Liver (tissue), 9 donors: ENCODE results near the gene NAA10. TPM values are rescaled to one million over a fixed set of nuclear protein-coding genes. Genes with fewer than 3 reads are reported as not detected.

ENCODE experiments used
- DNase-seq: peaks from one replicate; pipeline ENCODE4 v3.0.0-alpha.2; 2017; ENCODE audit warnings: low spot score
- H3K27ac ChIP-seq, 2 donors: one replicate each; pipeline ENCODE4 v1.7.0; 2013; ENCODE audit warnings: inconsistent platforms in 2 of 2, low read length in 2 of 2, control low read depth in 1 of 2, low read depth in 1 of 2, mild to moderate bottlenecking in 1 of 2
- H3K27me3 ChIP-seq, 4 donors: one replicate each; pipeline versions ENCODE4 v1.6.1 to v1.7.0; 2013; ENCODE audit warnings: low read length in 3 of 4, inconsistent platforms in 1 of 4, mild to moderate bottlenecking in 1 of 4, moderate library complexity in 1 of 4; ENCODE audit not compliant: control insufficient read depth in 4 of 4, insufficient read depth in 4 of 4
- H3K36me3 ChIP-seq, 4 donors: one replicate each; pipeline versions ENCODE4 v1.6.1 to v1.7.0; 2013; ENCODE audit warnings: low read length in 3 of 4, mild to moderate bottlenecking in 3 of 4, low read depth in 1 of 4, moderate library complexity in 1 of 4; ENCODE audit not compliant: control insufficient read depth in 4 of 4, insufficient read depth in 3 of 4
- H3K4me1 ChIP-seq, 4 donors: one replicate each; pipeline versions ENCODE4 v1.6.1 to v1.7.0; 2013; ENCODE audit warnings: low read length in 3 of 4, mild to moderate bottlenecking in 3 of 4, moderate library complexity in 1 of 4; ENCODE audit not compliant: control insufficient read depth in 4 of 4, insufficient read depth in 4 of 4
- H3K4me3 ChIP-seq, 3 donors: one replicate each; pipeline versions ENCODE4 v1.6.1 to v1.7.0; 2013; ENCODE audit warnings: low read length in 3 of 3, control low read depth in 1 of 3, low read depth in 1 of 3, mild to moderate bottlenecking in 1 of 3
- H3K9ac ChIP-seq, 2 donors: one replicate each; pipeline ENCODE4 v1.7.0; 2013; ENCODE audit warnings: low read length in 2 of 2, mild to moderate bottlenecking in 2 of 2, moderate library complexity in 2 of 2, control low read depth in 1 of 2, low read depth in 1 of 2
- H3K9me3 ChIP-seq, 4 donors: one replicate each; pipeline versions ENCODE4 v1.6.1 to v1.7.0; 2013; ENCODE audit warnings: low read length in 3 of 4; ENCODE audit not compliant: control insufficient read depth in 4 of 4
- CTCF ChIP-seq: fragments of 150-350 bp; IDR thresholded peaks from 2 replicates; pipeline ENCODE4 v1.5.1; 2017; ENCODE audit warnings: improper control_type of control experiment, low read depth, low read length; ENCODE audit not compliant: missing input control
- EGR1 ChIP-seq, 2 donors: IDR thresholded peaks; 2 replicates each; pipeline ENCODE4 v1.6.1; 2016 to 2018; ENCODE audit warnings: antibody characterized with exemption in 2 of 2, low read depth in 2 of 2
- FOXA1 ChIP-seq: IDR thresholded peaks from 2 replicates; pipeline ENCODE4 v1.6.1; 2016; ENCODE audit warnings: antibody characterized with exemption
- FOXA2 ChIP-seq: IDR thresholded peaks from 2 replicates; pipeline ENCODE4 v1.6.1; 2016; ENCODE audit warnings: antibody characterized with exemption
- GABPA ChIP-seq, 2 donors: IDR thresholded peaks in 1 of 2; conservative IDR thresholded peaks in 1 of 2; 2 replicates each; pipeline ENCODE4 v1.6.1; 2016; ENCODE audit warnings: antibody characterized with exemption in 2 of 2, mild to moderate bottlenecking in 1 of 2, moderate library complexity in 1 of 2
- HNF4A ChIP-seq, 2 donors: conservative IDR thresholded peaks; 2 replicates each; pipeline ENCODE4 v1.6.1; 2016; ENCODE audit warnings: antibody characterized with exemption in 2 of 2, mild to moderate bottlenecking in 2 of 2
- HNF4G ChIP-seq: IDR thresholded peaks from 2 replicates; pipeline ENCODE4 v1.6.1; 2016; ENCODE audit warnings: antibody characterized with exemption
- JUND ChIP-seq, 2 donors: IDR thresholded peaks; 2 replicates each; pipeline ENCODE4 v1.6.1; 2016; ENCODE audit warnings: antibody characterized with exemption in 2 of 2
- MAX ChIP-seq: IDR thresholded peaks from 2 replicates; pipeline ENCODE4 v1.6.1; 2016; ENCODE audit warnings: antibody characterized with exemption
- NR2F2 ChIP-seq: IDR thresholded peaks from 2 replicates; pipeline ENCODE4 v1.6.1; 2016; ENCODE audit warnings: antibody characterized with exemption
- RAD21 ChIP-seq, 2 donors: IDR thresholded peaks; 2 replicates each; pipeline ENCODE4 v1.6.1; 2016; ENCODE audit warnings: antibody characterized with exemption in 2 of 2, mild to moderate bottlenecking in 2 of 2
- RXRA ChIP-seq, 2 donors: IDR thresholded peaks; 2 replicates each; pipeline ENCODE4 v1.6.1; 2017 to 2018; ENCODE audit warnings: antibody characterized with exemption in 2 of 2, mild to moderate bottlenecking in 1 of 2
- SP1 ChIP-seq: IDR thresholded peaks from 2 replicates; pipeline ENCODE4 v1.6.1; 2018; ENCODE audit warnings: antibody characterized with exemption, mild to moderate bottlenecking
- TAF1 ChIP-seq: conservative IDR thresholded peaks from 2 replicates; pipeline ENCODE4 v1.6.1; 2016; ENCODE audit warnings: antibody characterized with exemption, mild to moderate bottlenecking
- YY1 ChIP-seq: IDR thresholded peaks from 2 replicates; pipeline ENCODE4 v1.6.1; 2016; ENCODE audit warnings: antibody characterized with exemption, mild to moderate bottlenecking
- ZBTB33 ChIP-seq: IDR thresholded peaks from 2 replicates; pipeline ENCODE4 v1.6.1; 2016; ENCODE audit warnings: antibody characterized with exemption
- WGBS: extraction: QIAGEN DNeasy Blood & Tissue Kit; methylation state at CpG from one replicate; pipeline ENCODE4 v1.1.7; 2013; 5-methylcytosine and 5-hydroxymethylcytosine counted together
- polyA plus RNA-seq, 2 donors: library from polyadenylated mRNA; stranded (reverse) in 1 of 2; unstranded in 1 of 2; fragments of 200-250 nt in 1 of 2; fragments of >200 nt in 1 of 2; fragmentation: Nextera tagmentation in 1 of 2; extraction: Ambion mirVana in 1 of 2; gene quantifications; one replicate each; pipeline versions ENCODE4 v1.2.1 to v1.2.3, GENCODE V29; 2013 to 2015
- total RNA-seq, 2 donors: library from RNA; depleted of rRNA; stranded (reverse); fragments of >200 nt; gene quantifications; one replicate each; pipeline ENCODE4 v1.2.3, GENCODE V29; 2014
- TF ChIP-seq, protein P1 (sequence below): IDR thresholded peaks from 2 replicates; pipeline ENCODE4 v1.6.1; 2016; ENCODE audit warnings: antibody characterized with exemption, mild to moderate bottlenecking
- TF ChIP-seq, protein P2 (sequence below): IDR thresholded peaks from 2 replicates; pipeline ENCODE4 v1.6.1; 2016; ENCODE audit warnings: antibody characterized with exemption
- donor health status: healthy.
- donor health status: healthy.
- donor health status: healthy.
- donor health status: healthy.
- donor health status: healthy.

The NAA10 gene
- total and polyA plus RNA-seq, 4 donors: 20.5 to 58.8 (median 44.4) TPM

- no peaks in the 10 kb centered on the region for H3K27me3 ChIP-seq
- H3K9me3 ChIP-seq: no peaks in the 10 kb centered on the region
- H3K36me3 ChIP-seq: peaks cover 0 to 6% (median 2%) of the 10 kb centered on the region in 4 donors
- TF ChIP-seq RAD21 (IDR thresholded peaks at IDR 0.05) (no peak), FOXA2 (no peak), YY1 (no peak), JUND (IDR thresholded peaks at IDR 0.05) (no peak), NR2F2 (no peak), RXRA (IDR thresholded peaks at IDR 0.05) (no peak), MAX (no peak), SP1 (no peak), EGR1 (IDR thresholded peaks at IDR 0.05; ENCODE audit: low read depth in 2 of 2) (no peak), GABPA (IDR thresholded peaks at IDR 0.05 in 1 of 2, conservative IDR thresholded peaks at IDR 0.05 in 1 of 2) (no peak), CTCF (no peak), HNF4A (conservative IDR thresholded peaks at IDR 0.05) (no peak), ZBTB33 (no peak), HNF4G (no peak), FOXA1 (no peak), TAF1 (no peak)
- TF ChIP-seq, protein P1, sequence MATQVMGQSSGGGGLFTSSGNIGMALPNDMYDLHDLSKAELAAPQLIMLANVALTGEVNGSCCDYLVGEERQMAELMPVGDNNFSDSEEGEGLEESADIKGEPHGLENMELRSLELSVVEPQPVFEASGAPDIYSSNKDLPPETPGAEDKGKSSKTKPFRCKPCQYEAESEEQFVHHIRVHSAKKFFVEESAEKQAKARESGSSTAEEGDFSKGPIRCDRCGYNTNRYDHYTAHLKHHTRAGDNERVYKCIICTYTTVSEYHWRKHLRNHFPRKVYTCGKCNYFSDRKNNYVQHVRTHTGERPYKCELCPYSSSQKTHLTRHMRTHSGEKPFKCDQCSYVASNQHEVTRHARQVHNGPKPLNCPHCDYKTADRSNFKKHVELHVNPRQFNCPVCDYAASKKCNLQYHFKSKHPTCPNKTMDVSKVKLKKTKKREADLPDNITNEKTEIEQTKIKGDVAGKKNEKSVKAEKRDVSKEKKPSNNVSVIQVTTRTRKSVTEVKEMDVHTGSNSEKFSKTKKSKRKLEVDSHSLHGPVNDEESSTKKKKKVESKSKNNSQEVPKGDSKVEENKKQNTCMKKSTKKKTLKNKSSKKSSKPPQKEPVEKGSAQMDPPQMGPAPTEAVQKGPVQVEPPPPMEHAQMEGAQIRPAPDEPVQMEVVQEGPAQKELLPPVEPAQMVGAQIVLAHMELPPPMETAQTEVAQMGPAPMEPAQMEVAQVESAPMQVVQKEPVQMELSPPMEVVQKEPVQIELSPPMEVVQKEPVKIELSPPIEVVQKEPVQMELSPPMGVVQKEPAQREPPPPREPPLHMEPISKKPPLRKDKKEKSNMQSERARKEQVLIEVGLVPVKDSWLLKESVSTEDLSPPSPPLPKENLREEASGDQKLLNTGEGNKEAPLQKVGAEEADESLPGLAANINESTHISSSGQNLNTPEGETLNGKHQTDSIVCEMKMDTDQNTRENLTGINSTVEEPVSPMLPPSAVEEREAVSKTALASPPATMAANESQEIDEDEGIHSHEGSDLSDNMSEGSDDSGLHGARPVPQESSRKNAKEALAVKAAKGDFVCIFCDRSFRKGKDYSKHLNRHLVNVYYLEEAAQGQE: no peak
- TF ChIP-seq, protein P2, sequence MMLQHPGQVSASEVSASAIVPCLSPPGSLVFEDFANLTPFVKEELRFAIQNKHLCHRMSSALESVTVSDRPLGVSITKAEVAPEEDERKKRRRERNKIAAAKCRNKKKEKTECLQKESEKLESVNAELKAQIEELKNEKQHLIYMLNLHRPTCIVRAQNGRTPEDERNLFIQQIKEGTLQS: no peak
- H3K4me1 ChIP-seq: peaks cover 0 to 4% (median 0%) of the 10 kb centered on the region in 4 donors
- DNase-seq: no peak
- no peak overlapping the region for H3K4me3 ChIP-seq
- H3K9ac ChIP-seq: no peak overlapping the region
- H3K27ac ChIP-seq: no peak overlapping the region
- WGBS: 66% methylated on average over 6 of the region's 6 CpGs
These were observed 9.9 kb upstream of the NAA10 start for GRCh38 chrX:153944800-153945150.
